Cardiac muscle cell (in vitro differentiated cells and primary cell): Measurements from ENCODE around the gene CADM1. TPM values are rescaled to one million over a fixed set of nuclear protein-coding genes. Genes with fewer than 3 reads are reported as not detected.

Experiments
- DNase-seq, 2 donors: peaks; one replicate each; pipeline versions ENCODE4 v3.0.0 to v3.0.0-alpha.2; 2010 to 2017; ENCODE audit warnings: low read depth in 1 of 2, low spot score in 1 of 2
- H3K27ac ChIP-seq: fragments of 200-600 bp; sonication (generic); 2 replicates; pipeline ENCODE4 v1.5.1; 2016
- H3K27me3 ChIP-seq: fragments of 200-600 bp; sonication (generic); 2 replicates; pipeline ENCODE4 v1.6.0; 2016; ENCODE audit warnings: control low read depth
- H3K36me3 ChIP-seq: fragments of 200-600 bp; sonication (generic); 2 replicates; pipeline ENCODE4 v1.5.1; 2016; ENCODE audit warnings: control low read depth
- H3K4me1 ChIP-seq: fragments of 200-600 bp; sonication (generic); 2 replicates; pipeline ENCODE4 v1.8.1; 2017; ENCODE audit warnings: low read depth, mild to moderate bottlenecking, mixed run types
- H3K4me3 ChIP-seq: fragments of 200-600 bp; sonication (generic); 2 replicates; pipeline ENCODE4 v1.5.1; 2016; ENCODE audit warnings: mild to moderate bottlenecking
- H3K9me3 ChIP-seq: fragments of 200-600 bp; sonication (generic); 2 replicates; pipeline ENCODE4 v1.5.1; 2017; ENCODE audit warnings: low read depth, mild to moderate bottlenecking, control low read depth
- polyA plus RNA-seq: library from polyadenylated mRNA; unstranded; fragments of >200 nt; fragmentation: Nextera tagmentation; extraction: Ambion mirVana; gene quantifications from 2 replicates; pipeline ENCODE4 v1.2.1, GENCODE V29; 2016
- total RNA-seq: library from RNA; depleted of rRNA; stranded (reverse); fragments of >200 nt; gene quantifications from 2 replicates; pipeline ENCODE4 v1.2.3, GENCODE V29; 2016
- TF ChIP-seq, protein P1 (sequence below): IDR thresholded peaks from 2 replicates; pipeline ENCODE4 v1.5.1; 2012; ENCODE audit warnings: low read depth, mild to moderate bottlenecking, low read length

The CADM1 gene
- total and polyA plus RNA-seq, 2 experiments from 2014 or later: 113 to 149 TPM

DNA sequence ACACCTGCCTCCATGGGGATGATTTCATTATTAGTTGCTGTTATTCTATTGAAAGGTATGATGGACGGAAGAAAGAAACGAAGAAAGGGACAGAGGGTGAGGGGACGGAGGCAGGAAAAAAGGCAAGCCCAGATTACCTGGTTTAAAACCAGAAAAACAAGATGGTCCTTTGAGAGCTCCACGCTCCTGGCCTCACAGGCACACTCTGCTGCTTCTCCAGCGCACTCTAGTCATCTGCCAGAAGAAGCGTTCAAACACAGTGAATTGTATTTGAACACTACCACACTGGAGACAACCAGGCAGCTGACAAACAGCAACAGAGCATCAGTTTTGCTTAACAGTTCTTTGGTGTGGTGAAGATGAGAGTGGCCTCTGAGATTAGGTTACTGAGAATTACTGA is 216.9 kb downstream of the CADM1 start:
- Histone ChIP-seq H3K4me3 (no peak overlapping the region), H3K27ac (peak overlapping the region; percentile 44), H3K4me1 (peaks cover 49% of the 10 kb centered on the region), H3K27me3 (no peaks in the 10 kb centered on the region), H3K9me3 (no peaks in the 10 kb centered on the region), H3K36me3 (no peaks in the 10 kb centered on the region)
- TF ChIP-seq, protein P1, sequence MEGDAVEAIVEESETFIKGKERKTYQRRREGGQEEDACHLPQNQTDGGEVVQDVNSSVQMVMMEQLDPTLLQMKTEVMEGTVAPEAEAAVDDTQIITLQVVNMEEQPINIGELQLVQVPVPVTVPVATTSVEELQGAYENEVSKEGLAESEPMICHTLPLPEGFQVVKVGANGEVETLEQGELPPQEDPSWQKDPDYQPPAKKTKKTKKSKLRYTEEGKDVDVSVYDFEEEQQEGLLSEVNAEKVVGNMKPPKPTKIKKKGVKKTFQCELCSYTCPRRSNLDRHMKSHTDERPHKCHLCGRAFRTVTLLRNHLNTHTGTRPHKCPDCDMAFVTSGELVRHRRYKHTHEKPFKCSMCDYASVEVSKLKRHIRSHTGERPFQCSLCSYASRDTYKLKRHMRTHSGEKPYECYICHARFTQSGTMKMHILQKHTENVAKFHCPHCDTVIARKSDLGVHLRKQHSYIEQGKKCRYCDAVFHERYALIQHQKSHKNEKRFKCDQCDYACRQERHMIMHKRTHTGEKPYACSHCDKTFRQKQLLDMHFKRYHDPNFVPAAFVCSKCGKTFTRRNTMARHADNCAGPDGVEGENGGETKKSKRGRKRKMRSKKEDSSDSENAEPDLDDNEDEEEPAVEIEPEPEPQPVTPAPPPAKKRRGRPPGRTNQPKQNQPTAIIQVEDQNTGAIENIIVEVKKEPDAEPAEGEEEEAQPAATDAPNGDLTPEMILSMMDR: no peak
- DNase-seq: no peak

DNA sequence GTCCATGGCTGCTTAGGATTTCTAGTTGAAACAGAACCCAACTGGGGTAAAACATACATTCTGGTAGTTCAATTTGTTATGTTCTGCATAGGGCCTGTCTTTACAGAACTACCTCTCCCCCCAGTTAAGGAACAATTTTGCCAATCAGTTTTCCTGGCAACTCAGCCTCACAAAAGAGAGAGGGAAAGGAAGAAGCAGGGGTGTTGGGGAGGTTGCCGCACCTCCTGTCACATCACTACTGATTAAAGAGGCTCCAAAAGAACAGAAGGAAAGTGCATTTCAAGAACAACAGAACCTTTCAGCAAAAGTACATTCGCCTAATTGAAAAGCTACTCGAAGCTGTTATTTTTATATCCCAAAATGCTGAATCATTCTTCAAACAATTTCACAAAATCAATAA is 217.6 kb downstream of the CADM1 start:
- peaks cover 43% of the 10 kb centered on the region for H3K4me1 ChIP-seq
- H3K27me3 ChIP-seq: no peaks in the 10 kb centered on the region
- TF ChIP-seq, protein P1: no peak
- peak overlapping the region; percentile 44 for H3K27ac ChIP-seq
- H3K36me3 ChIP-seq: no peaks in the 10 kb centered on the region
- no peak overlapping the region for H3K4me3 ChIP-seq
- H3K9me3 ChIP-seq: no peaks in the 10 kb centered on the region
- no peak for DNase-seq

DNA sequence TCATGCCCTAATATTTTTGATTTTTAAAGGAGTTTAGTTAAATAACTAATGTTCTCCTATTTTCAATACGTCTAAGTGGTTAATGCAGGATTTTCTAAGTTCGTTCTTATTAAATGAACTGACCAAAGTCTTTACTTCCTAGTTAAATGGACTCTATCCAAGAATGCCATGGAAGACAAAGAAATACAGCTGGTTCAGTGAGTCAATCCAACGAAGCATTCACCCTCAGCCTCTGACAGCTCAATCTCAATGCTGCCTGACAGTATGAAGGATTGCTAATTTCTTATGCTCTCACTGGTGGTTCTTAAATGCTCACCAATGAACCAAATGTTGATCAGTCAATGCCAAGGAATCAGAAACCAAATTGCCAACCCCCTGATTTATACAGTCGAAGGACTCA is 219.4 kb downstream of the CADM1 start:
- Histone ChIP-seq H3K27ac (no peak overlapping the region), H3K9me3 (no peaks in the 10 kb centered on the region), H3K27me3 (no peaks in the 10 kb centered on the region), H3K4me3 (no peak overlapping the region), H3K36me3 (no peaks in the 10 kb centered on the region), H3K4me1 (peaks cover 28% of the 10 kb centered on the region)
- DNase-seq: no peak
- TF ChIP-seq, protein P1: no peak

DNA sequence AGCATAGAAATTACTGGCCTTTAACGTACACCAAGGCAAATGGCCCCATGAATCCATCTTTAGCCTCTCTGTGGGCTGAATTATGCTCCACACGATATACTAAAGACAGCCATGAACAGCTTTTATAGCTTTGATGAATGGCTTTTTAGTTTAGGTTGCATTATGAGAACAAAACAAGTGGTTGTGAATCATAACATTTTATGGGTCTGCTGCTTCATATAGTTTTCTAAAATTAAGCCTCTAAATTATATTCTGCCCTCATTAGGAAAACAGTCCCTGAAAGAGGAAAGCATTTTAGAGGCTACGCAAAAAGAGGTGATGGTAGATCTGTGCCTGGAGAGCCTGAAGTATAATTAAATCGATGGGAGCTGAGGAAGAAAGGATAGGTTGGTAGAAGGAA is 221.3 kb downstream of the CADM1 start:
- DNase-seq: no peak
- TF ChIP-seq, protein P1: no peak
- Histone ChIP-seq H3K27me3 (no peaks in the 10 kb centered on the region), H3K9me3 (no peaks in the 10 kb centered on the region), H3K4me3 (no peak overlapping the region), H3K4me1 (peaks cover 30% of the 10 kb centered on the region), H3K27ac (no peak overlapping the region), H3K36me3 (no peaks in the 10 kb centered on the region)

DNA sequence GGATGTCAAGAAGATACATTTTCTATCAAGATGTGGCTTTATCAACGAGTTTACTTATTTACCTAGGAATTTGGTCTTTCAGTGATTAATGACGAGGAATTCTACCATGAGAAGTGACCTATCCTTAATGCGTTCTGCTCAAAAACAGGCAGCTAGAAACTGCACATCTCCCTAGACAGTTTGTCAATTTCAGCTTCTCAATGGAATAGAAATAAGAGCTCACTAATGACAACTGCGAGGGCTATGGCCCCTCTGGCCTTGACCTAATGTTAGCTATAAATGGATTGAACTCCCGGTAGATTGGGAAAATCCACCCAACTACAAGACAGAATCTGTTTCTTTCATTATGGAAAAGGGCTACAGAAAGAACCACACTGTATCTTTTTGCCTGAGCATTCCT is 223.4 kb downstream of the CADM1 start:
- TF ChIP-seq, protein P1: no peak

More for the DNA sequence above, 223.4 kb downstream of the CADM1 start:
- Histone ChIP-seq H3K27me3 (no peaks in the 10 kb centered on the region), H3K4me3 (no peak overlapping the region), H3K9me3 (no peaks in the 10 kb centered on the region), H3K27ac (no peak overlapping the region), H3K36me3 (no peaks in the 10 kb centered on the region), H3K4me1 (peaks cover 17% of the 10 kb centered on the region)
- DNase-seq: no peak
